ENCODE data around the gene DISP3. TPM values are rescaled to one million over a fixed set of nuclear protein-coding genes. Genes with fewer than 3 reads are reported as not detected.
A peak's percentile ranks its signal among the peaks of the same experiment; 100 is the strongest.

DISP3 gene, protein sequence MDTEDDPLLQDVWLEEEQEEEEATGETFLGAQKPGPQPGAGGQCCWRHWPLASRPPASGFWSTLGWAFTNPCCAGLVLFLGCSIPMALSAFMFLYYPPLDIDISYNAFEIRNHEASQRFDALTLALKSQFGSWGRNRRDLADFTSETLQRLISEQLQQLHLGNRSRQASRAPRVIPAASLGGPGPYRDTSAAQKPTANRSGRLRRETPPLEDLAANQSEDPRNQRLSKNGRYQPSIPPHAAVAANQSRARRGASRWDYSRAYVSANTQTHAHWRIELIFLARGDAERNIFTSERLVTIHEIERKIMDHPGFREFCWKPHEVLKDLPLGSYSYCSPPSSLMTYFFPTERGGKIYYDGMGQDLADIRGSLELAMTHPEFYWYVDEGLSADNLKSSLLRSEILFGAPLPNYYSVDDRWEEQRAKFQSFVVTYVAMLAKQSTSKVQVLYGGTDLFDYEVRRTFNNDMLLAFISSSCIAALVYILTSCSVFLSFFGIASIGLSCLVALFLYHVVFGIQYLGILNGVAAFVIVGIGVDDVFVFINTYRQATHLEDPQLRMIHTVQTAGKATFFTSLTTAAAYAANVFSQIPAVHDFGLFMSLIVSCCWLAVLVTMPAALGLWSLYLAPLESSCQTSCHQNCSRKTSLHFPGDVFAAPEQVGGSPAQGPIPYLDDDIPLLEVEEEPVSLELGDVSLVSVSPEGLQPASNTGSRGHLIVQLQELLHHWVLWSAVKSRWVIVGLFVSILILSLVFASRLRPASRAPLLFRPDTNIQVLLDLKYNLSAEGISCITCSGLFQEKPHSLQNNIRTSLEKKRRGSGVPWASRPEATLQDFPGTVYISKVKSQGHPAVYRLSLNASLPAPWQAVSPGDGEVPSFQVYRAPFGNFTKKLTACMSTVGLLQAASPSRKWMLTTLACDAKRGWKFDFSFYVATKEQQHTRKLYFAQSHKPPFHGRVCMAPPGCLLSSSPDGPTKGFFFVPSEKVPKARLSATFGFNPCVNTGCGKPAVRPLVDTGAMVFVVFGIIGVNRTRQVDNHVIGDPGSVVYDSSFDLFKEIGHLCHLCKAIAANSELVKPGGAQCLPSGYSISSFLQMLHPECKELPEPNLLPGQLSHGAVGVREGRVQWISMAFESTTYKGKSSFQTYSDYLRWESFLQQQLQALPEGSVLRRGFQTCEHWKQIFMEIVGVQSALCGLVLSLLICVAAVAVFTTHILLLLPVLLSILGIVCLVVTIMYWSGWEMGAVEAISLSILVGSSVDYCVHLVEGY (N-terminal part only)
- 0.08 and 0.10 TPM in 2 replicates for total RNA-seq
- 0.34 TPM in 1 of 2 replicates, not detected in the other for polyA plus RNA-seq

GRCh38 chr1:11478571-11479374, at the start of gene DISP3:
DISP3 (plus strand) TSS chr1:11479155; CDS start chr1:11500993, 21,838 bp downstream.
- Histone ChIP-seq H3K9me3 (ENCODE audit: low read depth) (no peaks in the 10 kb centered on the region), H3K79me2 (no peaks in the 10 kb centered on the region), H3K27ac (no peak within 1 kb of the TSS), H3K9me2 (replicated peaks; ENCODE audit: insufficient read depth) (no peaks in the 10 kb centered on the region), H3K4me3 (peak within 1 kb of the TSS; percentile 85), H3K27me3 (peaks cover 50% of the 10 kb centered on the region), H3K4me1 (ENCODE audit: insufficient read depth) (no peaks in the 10 kb centered on the region), H3K36me3 (replicated peaks; ENCODE audit: insufficient read depth, low read depth) (no peaks in the 10 kb centered on the region), H4K20me1 (ENCODE audit: insufficient read depth, poor library complexity, severe bottlenecking) (no peaks in the 10 kb centered on the region), H2AFZ (peak within 1 kb of the TSS; percentile 84), H3K4me2 (peak within 1 kb of the TSS; percentile 99)
- TF ChIP-seq CTCF (IDR thresholded peaks at IDR 0.05; ENCODE audit: poor library complexity) (peak; percentile 57), EZH2 (IDR thresholded peaks at IDR 0.05; ENCODE audit: borderline replicate concordance) (peak; percentile 12), EZH2phosphoT487 (IDR thresholded peaks at IDR 0.05; ENCODE audit: low read depth, severe bottlenecking, unreplicated experiment) (no peak)
- 3% methylated on average over 73 of the region's 96 CpGs for WGBS (ENCODE audit: low lambda C conversion rate, missing lambda C conversion rate)
- peak; percentile 82 for DNase-seq (ENCODE audit: low spot score)

GRCh38 chr1:11429226-11429625, 49.7 kb upstream of the DISP3 start:
- Histone ChIP-seq H3K4me2 (no peak overlapping the region), H3K4me3 (no peak overlapping the region), H2AFZ (no peak overlapping the region), H3K9me2 (replicated peaks; ENCODE audit: insufficient read depth) (no peaks in the 10 kb centered on the region), H3K36me3 (replicated peaks; ENCODE audit: insufficient read depth, low read depth) (no peaks in the 10 kb centered on the region), H3K27me3 (no peaks in the 10 kb centered on the region), H3K79me2 (no peaks in the 10 kb centered on the region), H3K4me1 (ENCODE audit: insufficient read depth) (no peaks in the 10 kb centered on the region), H4K20me1 (ENCODE audit: insufficient read depth, poor library complexity, severe bottlenecking) (no peaks in the 10 kb centered on the region), H3K27ac (no peak overlapping the region), H3K9me3 (ENCODE audit: low read depth) (no peaks in the 10 kb centered on the region)
- no peak for DNase-seq (ENCODE audit: low spot score)
- no peak for TF ChIP-seq EZH2phosphoT487 (IDR thresholded peaks at IDR 0.05; ENCODE audit: low read depth, severe bottlenecking, unreplicated experiment)
- no peak for TF ChIP-seq EZH2 (IDR thresholded peaks at IDR 0.05; ENCODE audit: borderline replicate concordance)
- TF ChIP-seq CTCF (IDR thresholded peaks at IDR 0.05; ENCODE audit: poor library complexity): no peak
- 78% methylated on average over 6 of the region's 6 CpGs for WGBS (ENCODE audit: low lambda C conversion rate, missing lambda C conversion rate)

DNA sequence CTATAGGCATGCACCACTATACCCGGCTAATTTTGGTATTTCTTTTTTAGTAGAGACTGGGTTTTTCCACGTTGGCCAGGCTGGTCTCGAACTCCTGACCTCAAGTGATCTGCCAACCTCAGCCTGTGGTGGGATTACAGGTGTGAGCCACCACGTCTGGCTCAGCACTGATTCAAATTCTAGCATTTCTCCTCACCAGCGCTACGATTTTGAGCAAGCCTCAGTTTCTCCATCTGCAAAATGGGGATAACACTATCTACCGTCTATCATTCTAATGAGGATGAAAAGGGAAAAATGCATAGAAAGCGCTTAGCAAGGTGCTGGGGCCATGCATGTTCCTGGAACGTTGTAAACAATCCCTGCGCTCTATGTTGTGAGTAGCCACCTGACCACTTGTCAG, 49.0 kb upstream of the DISP3 start:
- H2AFZ ChIP-seq: no peak overlapping the region
- H3K36me3 ChIP-seq (replicated peaks; ENCODE audit: insufficient read depth, low read depth): no peaks in the 10 kb centered on the region
- no peaks in the 10 kb centered on the region for H3K79me2 ChIP-seq
- H3K4me1 ChIP-seq (ENCODE audit: insufficient read depth): no peaks in the 10 kb centered on the region
- H3K4me3 ChIP-seq: no peak overlapping the region
- no peaks in the 10 kb centered on the region for H3K27me3 ChIP-seq
- no peak overlapping the region for H3K27ac ChIP-seq
- no peaks in the 10 kb centered on the region for H3K9me3 ChIP-seq (ENCODE audit: low read depth)
- H4K20me1 ChIP-seq (ENCODE audit: insufficient read depth, poor library complexity, severe bottlenecking): no peaks in the 10 kb centered on the region
- no peak overlapping the region for H3K4me2 ChIP-seq
- H3K9me2 ChIP-seq (replicated peaks; ENCODE audit: insufficient read depth): no peaks in the 10 kb centered on the region
- TF ChIP-seq CTCF (IDR thresholded peaks at IDR 0.05; ENCODE audit: poor library complexity) (no peak), EZH2phosphoT487 (IDR thresholded peaks at IDR 0.05; ENCODE audit: low read depth, severe bottlenecking, unreplicated experiment) (no peak), EZH2 (IDR thresholded peaks at IDR 0.05; ENCODE audit: borderline replicate concordance) (no peak)
- 92% methylated on average over 10 of the region's 10 CpGs for WGBS (ENCODE audit: low lambda C conversion rate, missing lambda C conversion rate)
- DNase-seq (ENCODE audit: low spot score): no peak

Measured in hepatocyte (in vitro differentiated cells).